K562 (cell line): ENCODE measurements around the gene ARHGAP15.

ENCODE experiments used
- BRCA1 ChIP-seq, 2 experiments: fragments of 450-650 bp in 1 of 2; sonication (generic) in 1 of 2; formaldehyde crosslinking in 1 of 2; IDR thresholded peaks; 2 replicates each; pipeline versions ENCODE4 v1.5.0 to v1.6.1; 2017 to 2020; ENCODE audit warnings: mild to moderate bottlenecking in 1 of 2, missing genetic modification reagents in 1 of 2
- CHCHD3 ChIP-seq: fragments of 250-450 bp; sonication (Bioruptor Pico); IDR thresholded peaks from 2 replicates; pipeline ENCODE4 v2.1.2; 2022; ENCODE audit warnings: mild to moderate bottlenecking
- CTCF ChIP-seq, 3 experiments: IDR thresholded peaks in 2 of 3; conservative IDR thresholded peaks in 1 of 3; 2 replicates each; pipeline ENCODE4 v1.5.1; 2011 to 2012; ENCODE audit warnings: low read length in 3 of 3, mild to moderate bottlenecking in 3 of 3, control low read depth in 2 of 3, improper control_type of control experiment in 1 of 3, inconsistent platforms in 1 of 3, low read depth in 1 of 3, mixed read lengths in 1 of 3, moderate library complexity in 1 of 3; ENCODE audit not compliant: insufficient read depth in 2 of 3
- MXI1 ChIP-seq: IDR thresholded peaks from 2 replicates; pipeline ENCODE4 v1.6.1; 2011; ENCODE audit warnings: low read depth, mild to moderate bottlenecking, improper control_type of control experiment, low read length
- PKNOX1 ChIP-seq: fragments of 450-650 bp; IDR thresholded peaks from 2 replicates; pipeline ENCODE4 v1.6.1; 2016
- THRAP3 ChIP-seq: fragments of 450-650 bp; IDR thresholded peaks from 2 replicates; pipeline ENCODE4 v1.6.1; 2016; ENCODE audit warnings: mild to moderate bottlenecking, inconsistent platforms, borderline replicate concordance
- USF1 ChIP-seq: sonication (generic); formaldehyde crosslinking; IDR thresholded peaks from 2 replicates; pipeline ENCODE4 v1.9.0; 2022; ENCODE audit warnings: mild to moderate bottlenecking, missing genetic modification reagents
- ZNF133 ChIP-seq: fragments of 250-450 bp; sonication (Bioruptor Pico); IDR thresholded peaks from 2 replicates; pipeline ENCODE4 v1.4.0; 2020; ENCODE audit warnings: mild to moderate bottlenecking

GRCh38 chr2:143229411-143229810 is 100.2 kb downstream of the ARHGAP15 start:
- TF ChIP-seq MXI1 (no peak), THRAP3 (no peak), CHCHD3 (no peak), USF1 (CRISPR knock-in tag) (no peak), PKNOX1 (no peak), CTCF (IDR thresholded peaks at IDR 0.05 in 2 of 3, conservative IDR thresholded peaks at IDR 0.05 in 1 of 3; ENCODE audit: insufficient read depth in 2 of 3, low read depth in 1 of 3, low read length in 3 of 3) (no peak), BRCA1 (IDR thresholded peaks at IDR 0.05) (no peak), BRCA1 (CRISPR knock-in tag; IDR thresholded peaks at IDR 0.05) (no peak), ZNF133 (no peak)
